ENCODE results near the gene SFXN4. TPM values are rescaled to one million over a fixed set of nuclear protein-coding genes. Genes with fewer than 3 reads are reported as not detected.
"Not testable (repeated sequence)": the region's sequence is repeated elsewhere in the genome, so short reads cannot be mapped to it uniquely, and the experiment has no call there.

The SFXN4 gene
- total and polyA plus RNA-seq, 7 donors, result 14.8 to 48.3 (median 19.7) TPM

DNA sequence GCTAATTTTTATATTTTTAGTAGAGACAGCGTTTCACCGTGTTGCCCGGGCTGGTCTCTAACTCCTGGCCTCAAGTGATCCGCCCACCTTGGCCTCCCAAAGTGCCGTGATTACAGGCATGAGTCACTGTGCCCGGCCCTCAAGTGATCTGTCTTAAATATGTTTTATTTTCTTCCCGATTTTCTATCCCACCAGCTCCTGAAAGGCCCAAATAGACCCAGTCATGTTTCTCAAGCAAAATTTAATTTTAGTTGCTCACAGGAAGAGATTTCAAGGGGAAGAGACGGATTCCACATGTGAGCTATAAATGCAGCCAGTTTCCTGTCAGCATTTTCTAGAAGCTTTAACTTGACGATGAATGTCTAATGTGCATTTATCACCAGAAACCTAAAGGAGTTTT lies 49.6 kb downstream of the SFXN4 start:
- intact Hi-C loops (cut with DNase I), result no loop called here
- no peaks in the 10 kb centered on the region for H3K27me3 ChIP-seq
- peak; percentile 41 for DNase-seq
- peak overlapping the region in 2 of 4 donors; percentile 25 to 62 for H3K27ac ChIP-seq
- no peaks in the 10 kb centered on the region for H3K9me3 ChIP-seq
- peaks cover 0 to 33% (median 25%) of the 10 kb centered on the region in 4 donors for H3K4me1 ChIP-seq
- TF ChIP-seq, protein P1, sequence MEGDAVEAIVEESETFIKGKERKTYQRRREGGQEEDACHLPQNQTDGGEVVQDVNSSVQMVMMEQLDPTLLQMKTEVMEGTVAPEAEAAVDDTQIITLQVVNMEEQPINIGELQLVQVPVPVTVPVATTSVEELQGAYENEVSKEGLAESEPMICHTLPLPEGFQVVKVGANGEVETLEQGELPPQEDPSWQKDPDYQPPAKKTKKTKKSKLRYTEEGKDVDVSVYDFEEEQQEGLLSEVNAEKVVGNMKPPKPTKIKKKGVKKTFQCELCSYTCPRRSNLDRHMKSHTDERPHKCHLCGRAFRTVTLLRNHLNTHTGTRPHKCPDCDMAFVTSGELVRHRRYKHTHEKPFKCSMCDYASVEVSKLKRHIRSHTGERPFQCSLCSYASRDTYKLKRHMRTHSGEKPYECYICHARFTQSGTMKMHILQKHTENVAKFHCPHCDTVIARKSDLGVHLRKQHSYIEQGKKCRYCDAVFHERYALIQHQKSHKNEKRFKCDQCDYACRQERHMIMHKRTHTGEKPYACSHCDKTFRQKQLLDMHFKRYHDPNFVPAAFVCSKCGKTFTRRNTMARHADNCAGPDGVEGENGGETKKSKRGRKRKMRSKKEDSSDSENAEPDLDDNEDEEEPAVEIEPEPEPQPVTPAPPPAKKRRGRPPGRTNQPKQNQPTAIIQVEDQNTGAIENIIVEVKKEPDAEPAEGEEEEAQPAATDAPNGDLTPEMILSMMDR (IDR thresholded peaks at IDR 0.05), result no peak
- no peak for TF ChIP-seq POLR2AphosphoS5 (IDR thresholded peaks at IDR 0.05)
- TF ChIP-seq EP300 (IDR thresholded peaks at IDR 0.05), result no peak
- TF ChIP-seq POLR2A (IDR thresholded peaks at IDR 0.05), result no peak
- no peak overlapping the region for H3K4me3 ChIP-seq
- peaks cover 19 to 59% (median 35%) of the 10 kb centered on the region in 4 donors for H3K36me3 ChIP-seq
- 85% methylated on average over 9 of the region's 9 CpGs for WGBS, 2 donors

- H3K36me3 ChIP-seq, result peaks cover 23 to 59% (median 35%) of the 10 kb centered on the region in 4 donors
- H3K9me3 ChIP-seq, result no peaks in the 10 kb centered on the region
- peak overlapping the region in 3 of 4 donors; percentile 74 to 88 (median 81) for H3K27ac ChIP-seq
- peak in 2 of 4 donors; percentile 16 to 78 for TF ChIP-seq EP300 (IDR thresholded peaks at IDR 0.05)
- no peak for TF ChIP-seq POLR2A (IDR thresholded peaks at IDR 0.05)
- TF ChIP-seq, protein P1 (IDR thresholded peaks at IDR 0.05), result no peak
- peak; percentile 73 to 90 (median 82) for TF ChIP-seq POLR2AphosphoS5 (IDR thresholded peaks at IDR 0.05)
- peaks cover 0 to 21% (median 20%) of the 10 kb centered on the region in 4 donors for H3K4me1 ChIP-seq
- DNase-seq, result peak; percentile 81
- H3K4me3 ChIP-seq, result no peak overlapping the region
- no peaks in the 10 kb centered on the region for H3K27me3 ChIP-seq
- intact Hi-C loops (cut with DNase I), result no loop called here
- 70 to 84% methylated on average over 11 of the region's 11 CpGs for WGBS, 2 donors
Measured at GRCh38 chr10:119113751-119114732, 51.5 kb downstream of the SFXN4 start.

DNA sequence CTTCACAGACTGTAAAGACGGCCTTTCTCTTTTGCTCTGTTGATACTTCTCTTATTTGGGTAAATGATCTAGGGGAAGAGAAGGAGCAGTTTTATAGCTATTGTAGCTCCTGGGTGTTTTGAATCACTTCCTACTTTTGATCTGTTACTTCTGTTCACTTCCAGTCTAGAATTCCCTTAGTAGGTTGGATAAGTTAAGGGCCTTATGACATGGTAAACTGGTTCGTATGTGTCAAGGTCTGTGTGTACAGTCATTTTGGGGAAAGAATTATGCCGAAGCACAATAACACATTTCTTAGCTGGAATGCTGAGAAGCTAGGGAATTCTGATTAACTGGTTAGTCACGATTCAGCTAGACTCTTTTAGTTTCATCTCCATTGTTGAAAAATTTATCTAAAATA lies 53.5 kb downstream of the SFXN4 start:
- Histone ChIP-seq H3K4me1 (peaks cover 0 to 21% (median 20%) of the 10 kb centered on the region in 4 donors), H3K36me3 (peaks cover 11 to 55% (median 31%) of the 10 kb centered on the region in 4 donors), H3K4me3 (no peak overlapping the region), H3K27ac (peak overlapping the region in 1 of 4 donors; percentile 18), H3K27me3 (no peaks in the 10 kb centered on the region), H3K9me3 (no peaks in the 10 kb centered on the region)
- TF ChIP-seq, protein P1 (IDR thresholded peaks at IDR 0.05), result no peak
- TF ChIP-seq POLR2AphosphoS5 (IDR thresholded peaks at IDR 0.05) (no peak), POLR2A (IDR thresholded peaks at IDR 0.05) (no peak), EP300 (IDR thresholded peaks at IDR 0.05) (no peak)
- DNase-seq, result no peak
- intact Hi-C loops (cut with DNase I), result no loop called here
- WGBS, 2 donors, result 93 to 94% methylated on average over 4 of the region's 4 CpGs

DNA sequence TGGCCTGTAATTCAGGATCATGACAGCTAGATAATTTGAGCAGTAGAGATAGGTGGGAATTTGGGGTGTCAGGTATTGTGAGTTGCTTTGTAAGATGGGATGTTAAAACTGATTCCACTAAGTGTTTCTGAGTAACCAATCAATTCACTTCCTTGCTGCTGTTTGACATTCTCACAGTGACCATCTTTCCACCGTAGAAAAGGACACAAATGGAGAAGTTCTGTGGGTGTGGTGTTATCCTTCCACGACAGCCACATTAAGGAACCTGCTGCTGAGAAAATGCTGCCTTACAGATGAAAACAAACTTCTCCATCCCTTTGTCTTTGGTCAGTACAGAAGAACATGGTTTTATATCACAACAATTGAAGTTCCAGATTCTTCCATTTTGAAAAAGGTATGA lies 57.7 kb downstream of the SFXN4 start:
- DNase-seq, H3K27ac ChIP-seq, H3K27me3 ChIP-seq, H3K9me3 ChIP-seq, H3K4me3 ChIP-seq: not testable (repeated sequence)
- Histone ChIP-seq H3K36me3 (peaks cover 11 to 51% (median 30%) of the 10 kb centered on the region in 4 donors), H3K4me1 (peaks cover 0 to 18% (median 14%) of the 10 kb centered on the region in 4 donors)
- intact Hi-C loops (cut with DNase I), result loop anchor here (5.0 kb wide), 1 partner anchor 55 kb away; no protein-coding TSS in a partner anchor
- 81 to 86% methylated on average over 2 of the region's 2 CpGs for WGBS, 2 donors

- not testable (repeated sequence) for H3K27me3 ChIP-seq, H3K4me3 ChIP-seq, H3K27ac ChIP-seq, H3K9me3 ChIP-seq, DNase-seq
- Histone ChIP-seq H3K36me3 (peaks cover 11 to 44% (median 27%) of the 10 kb centered on the region in 4 donors), H3K4me1 (peaks cover 0 to 18% (median 14%) of the 10 kb centered on the region in 4 donors)
- intact Hi-C loops (cut with DNase I), result loop anchor here (5.0 kb wide), 1 partner anchor 55 kb away; no protein-coding TSS in a partner anchor
- 91 to 97% methylated on average over 6 of the region's 6 CpGs for WGBS, 2 donors
Measured at GRCh38 chr10:119107106-119107505, 58.4 kb downstream of the SFXN4 start.

GRCh38 chr10:119105899-119106298 lies 59.6 kb downstream of the SFXN4 start:
- DNase-seq, H3K9me3 ChIP-seq, H3K27me3 ChIP-seq, H3K4me3 ChIP-seq, H3K27ac ChIP-seq: not testable (repeated sequence)
- intact Hi-C loops (cut with DNase I), result loop anchor here (5.0 kb wide), 1 partner anchor 56 kb away; no protein-coding TSS in a partner anchor
- WGBS, 2 donors, result 97 to 98% methylated on average over 7 of the region's 7 CpGs
- H3K36me3 ChIP-seq, result peaks cover 7 to 35% (median 20%) of the 10 kb centered on the region in 4 donors
- peaks cover 0 to 18% (median 14%) of the 10 kb centered on the region in 4 donors for H3K4me1 ChIP-seq
